ENCODE data around the gene YIPF4.

The YIPF4 gene

GRCh38 chr2:32277674-32278477 lies at the start of gene YIPF4:
Gene YIPF4, plus strand, starts transcription at chr2:32277904. Its CDS starts 252 bp downstream, at chr2:32278156.
- no peak for TF ChIP-seq CTCF (IDR thresholded peaks at IDR 0.05; ENCODE audit: low read depth, low read length)
- DNase-seq (ENCODE audit: extremely low read depth, low read depth): peak; percentile 84

GRCh38 chr2:32228181-32228580 lies 49.5 kb upstream of the YIPF4 start:
- no peak for TF ChIP-seq CTCF (IDR thresholded peaks at IDR 0.05; ENCODE audit: low read depth, low read length)
- no peak for DNase-seq (ENCODE audit: extremely low read depth, low read depth)

GRCh38 chr2:32229635-32230034 lies 48.1 kb upstream of the YIPF4 start:
- DNase-seq (ENCODE audit: extremely low read depth, low read depth): no peak
- no peak for TF ChIP-seq CTCF (IDR thresholded peaks at IDR 0.05; ENCODE audit: low read depth, low read length)

- no peak for TF ChIP-seq CTCF (IDR thresholded peaks at IDR 0.05; ENCODE audit: low read depth, low read length)
- DNase-seq (ENCODE audit: extremely low read depth, low read depth): no peak
Measured at GRCh38 chr2:32231959-32232358, 45.7 kb upstream of the YIPF4 start.

- DNase-seq (ENCODE audit: extremely low read depth, low read depth): peak; percentile 24
Measured at GRCh38 chr2:32235315-32235714, 42.4 kb upstream of the YIPF4 start.

GRCh38 chr2:32237488-32237887 lies 40.2 kb upstream of the YIPF4 start:
- TF ChIP-seq CTCF (IDR thresholded peaks at IDR 0.05; ENCODE audit: low read depth, low read length): no peak
- DNase-seq (ENCODE audit: extremely low read depth, low read depth): no peak

More at GRCh38 chr2:32235315-32235714, 42.4 kb upstream of the YIPF4 start:
- no peak for TF ChIP-seq CTCF (IDR thresholded peaks at IDR 0.05; ENCODE audit: low read depth, low read length)

GRCh38 chr2:32237996-32238395 lies 39.7 kb upstream of the YIPF4 start:
- no peak for TF ChIP-seq CTCF (IDR thresholded peaks at IDR 0.05; ENCODE audit: low read depth, low read length)
- DNase-seq (ENCODE audit: extremely low read depth, low read depth): no peak
